Colonic mucosa (tissue), 4 donors: ENCODE measurements around the gene GRAP2. TPM values are rescaled to one million over a fixed set of nuclear protein-coding genes. Genes with fewer than 3 reads are reported as not detected.

ENCODE experiments used
- DNase-seq: peaks from one replicate; pipeline ENCODE4 v3.0.0-alpha.2; 2020
- H3K27ac ChIP-seq: fragments of 200-600 bp; one replicate; pipeline ENCODE4 v1.8.0; 2021
- H3K27me3 ChIP-seq: fragments of 200-600 bp; one replicate; pipeline ENCODE4 v1.8.0; 2021
- H3K36me3 ChIP-seq: fragments of 200-600 bp; one replicate; pipeline ENCODE4 v1.8.0; 2021
- H3K4me1 ChIP-seq: fragments of 200-600 bp; one replicate; pipeline ENCODE4 v1.8.0; 2021; ENCODE audit warnings: mild to moderate bottlenecking
- H3K4me3 ChIP-seq: fragments of 200-600 bp; one replicate; pipeline ENCODE4 v1.8.0; 2021
- H3K9ac ChIP-seq, 2 donors: one replicate each; pipeline ENCODE4 v1.7.0; 2013; ENCODE audit warnings: control low read depth in 2 of 2, low read depth in 2 of 2, low read length in 2 of 2
- H3K9me3 ChIP-seq: fragments of 200-600 bp; one replicate; pipeline ENCODE4 v1.8.0; 2021
- CTCF ChIP-seq: fragments of 200-600 bp; IDR thresholded peaks from one replicate; pipeline ENCODE4 v1.8.0; 2022; ENCODE audit warnings: antibody characterized with exemption, mild to moderate bottlenecking
- intact Hi-C: fragments of 100-400 bp; cut with DNase I; formaldehyde crosslinking; loops from one replicate; pipeline ENCODE4 v1.14.1; 2022
- total RNA-seq, 2 donors: library from RNA; stranded (reverse); fragmentation: NEBNext Ultra II Directional in 1 of 2; extraction: Animal tissue kit (Norgen Biotek cat#: 25700) in 1 of 2; gene quantifications; one replicate each; pipeline ENCODE4 v1.2.1, GENCODE V29; 2021
- donor health status: healthy.
- donor health status: DM: no; HTN: no; CAD: no.
- donor health status: DM: no; HTN: no; CAD: no.

GRAP2 gene
- total RNA-seq, 2 donors from 2014 or later, result 2.1 to 4.2 TPM

GRCh38 chr22:39908136-39908535 lies 7.3 kb downstream of the GRAP2 start:
- H3K27me3 ChIP-seq, result peaks cover 4% of the 10 kb centered on the region
- H3K36me3 ChIP-seq, result no peaks in the 10 kb centered on the region
- no peaks in the 10 kb centered on the region for H3K9me3 ChIP-seq
- H3K9ac ChIP-seq, result no peak overlapping the region
- no peak for TF ChIP-seq CTCF
- no peak for DNase-seq
- no peaks in the 10 kb centered on the region for H3K4me1 ChIP-seq
- no peak overlapping the region for H3K27ac ChIP-seq
- H3K4me3 ChIP-seq, result no peak overlapping the region
- intact Hi-C loops, result no loop called here

- Histone ChIP-seq H3K27me3 (peaks cover 4% of the 10 kb centered on the region), H3K4me1 (no peaks in the 10 kb centered on the region), H3K9ac (no peak overlapping the region), H3K36me3 (no peaks in the 10 kb centered on the region), H3K9me3 (no peaks in the 10 kb centered on the region), H3K27ac (no peak overlapping the region), H3K4me3 (no peak overlapping the region)
- intact Hi-C loops, result no loop called here
- no peak for TF ChIP-seq CTCF
- DNase-seq, result no peak
These were observed 7.9 kb downstream of the GRAP2 start for GRCh38 chr22:39908737-39909136.

GRCh38 chr22:39910876-39911613 lies 10.2 kb downstream of the GRAP2 start:
- Histone ChIP-seq H3K27ac (no peak overlapping the region), H3K4me1 (no peaks in the 10 kb centered on the region), H3K9ac (no peak overlapping the region), H3K36me3 (no peaks in the 10 kb centered on the region), H3K9me3 (no peaks in the 10 kb centered on the region), H3K27me3 (peaks cover 4% of the 10 kb centered on the region), H3K4me3 (no peak overlapping the region)
- DNase-seq, result no peak
- intact Hi-C loops, result no loop called here
- TF ChIP-seq CTCF, result no peak

GRCh38 chr22:39913321-39913720 lies 12.4 kb downstream of the GRAP2 start:
- Histone ChIP-seq H3K36me3 (no peaks in the 10 kb centered on the region), H3K9me3 (no peaks in the 10 kb centered on the region), H3K27ac (no peak overlapping the region), H3K9ac (no peak overlapping the region), H3K4me3 (no peak overlapping the region), H3K4me1 (no peaks in the 10 kb centered on the region), H3K27me3 (peaks cover 4% of the 10 kb centered on the region)
- intact Hi-C loops, result no loop called here
- no peak for DNase-seq
- no peak for TF ChIP-seq CTCF

- no peaks in the 10 kb centered on the region for H3K36me3 ChIP-seq
- intact Hi-C loops, result no loop called here
- TF ChIP-seq CTCF, result no peak
These were observed 13.0 kb downstream of the GRAP2 start for GRCh38 chr22:39913886-39914285.

More at GRCh38 chr22:39913886-39914285, 13.0 kb downstream of the GRAP2 start:
- Histone ChIP-seq H3K27ac (no peak overlapping the region), H3K9ac (no peak overlapping the region), H3K4me3 (no peak overlapping the region), H3K4me1 (no peaks in the 10 kb centered on the region), H3K27me3 (peaks cover 4% of the 10 kb centered on the region), H3K9me3 (no peaks in the 10 kb centered on the region)
- DNase-seq, result no peak
